G401.6 (cell line): Measurements from ENCODE around the gene HFM1.

Experiments
- FAIRE-seq: peaks from 2 replicates; lab custom pipeline; 2012; peaks lifted over from hg19 to GRCh38; lab: Jason Lieb, UNC

Gene HFM1

DNA sequence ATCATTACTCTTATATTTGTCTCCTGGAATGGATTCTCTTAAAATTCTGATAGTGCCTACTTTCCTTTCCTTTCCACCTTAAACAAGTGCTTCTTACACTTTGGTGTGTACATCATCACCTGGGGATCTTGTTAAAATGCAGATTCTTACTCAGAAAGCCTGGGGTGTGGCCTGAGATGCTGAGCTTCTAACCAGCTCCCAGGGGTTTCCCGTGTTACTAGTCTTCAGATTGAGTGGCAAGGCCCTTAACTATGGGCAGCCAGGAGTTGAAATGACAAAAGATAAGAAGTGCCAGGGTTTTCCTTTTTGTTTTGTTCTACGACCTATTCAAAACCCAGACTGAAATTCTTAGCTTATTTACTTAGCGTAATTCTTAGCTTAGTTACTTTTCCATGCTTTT is 159.2 kb downstream of the HFM1 start:
- no peak for FAIRE-seq

DNA sequence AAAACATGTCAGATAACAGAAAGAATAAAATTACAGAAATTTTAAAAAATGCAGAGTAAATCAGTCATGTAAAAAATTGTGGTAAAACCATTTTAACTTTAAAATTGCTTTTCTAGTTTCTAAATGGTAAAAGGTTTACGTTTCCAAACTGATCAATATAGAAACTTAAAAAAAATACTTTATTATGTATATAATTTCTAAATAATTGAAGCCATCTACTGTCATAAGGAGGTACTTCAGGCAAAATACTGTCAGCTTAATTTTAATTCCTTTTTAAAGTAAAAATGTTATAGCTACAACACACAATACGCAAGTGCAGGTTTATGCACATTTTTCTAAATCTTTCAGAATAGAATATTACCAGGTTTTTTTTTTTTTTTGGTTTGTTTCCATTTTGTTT is 159.9 kb downstream of the HFM1 start:
- FAIRE-seq: peak; percentile 55

DNA sequence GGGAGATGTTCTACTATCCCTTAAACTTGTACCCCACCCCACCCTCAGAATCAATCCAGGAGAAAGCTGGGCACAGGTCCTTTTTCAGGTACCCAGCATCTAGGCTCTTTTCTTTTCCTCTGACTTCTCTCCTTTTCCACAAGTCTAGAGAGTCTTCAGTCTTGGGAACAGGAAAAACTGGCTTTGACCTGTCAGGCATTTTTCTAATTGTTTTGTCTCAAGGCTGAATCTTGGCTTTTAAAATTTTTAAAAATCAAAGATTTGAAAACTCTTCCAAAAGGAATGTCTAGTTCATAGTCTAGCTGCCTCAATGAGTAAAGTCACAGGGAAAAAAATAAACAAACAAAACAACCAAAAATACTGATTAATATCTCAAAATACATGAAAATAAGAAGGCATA is 161.5 kb downstream of the HFM1 start:
- peak; percentile 21 for FAIRE-seq

DNA sequence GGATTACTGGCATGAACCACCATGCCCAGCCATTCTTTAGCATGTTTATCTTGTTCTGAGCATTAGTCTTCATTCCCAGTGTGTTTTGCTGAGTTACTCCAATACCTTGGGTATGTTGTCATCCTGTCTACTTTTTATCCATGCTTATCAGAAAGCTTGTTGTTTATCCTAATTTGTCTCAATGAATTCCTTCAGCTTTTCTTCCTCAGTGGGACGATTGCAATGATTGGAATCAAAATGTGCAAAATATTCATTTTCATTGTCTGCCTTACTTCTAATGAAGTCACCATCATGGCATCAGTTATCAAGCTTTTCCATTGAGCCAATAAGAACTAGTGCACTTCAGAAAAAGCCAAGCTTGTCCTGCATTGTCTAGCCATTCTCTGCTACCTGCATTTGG is 170.5 kb downstream of the HFM1 start:
- no peak for FAIRE-seq

GRCh38 chr1:91226741-91227140 is 177.9 kb downstream of the HFM1 start:
- FAIRE-seq: no peak

DNA sequence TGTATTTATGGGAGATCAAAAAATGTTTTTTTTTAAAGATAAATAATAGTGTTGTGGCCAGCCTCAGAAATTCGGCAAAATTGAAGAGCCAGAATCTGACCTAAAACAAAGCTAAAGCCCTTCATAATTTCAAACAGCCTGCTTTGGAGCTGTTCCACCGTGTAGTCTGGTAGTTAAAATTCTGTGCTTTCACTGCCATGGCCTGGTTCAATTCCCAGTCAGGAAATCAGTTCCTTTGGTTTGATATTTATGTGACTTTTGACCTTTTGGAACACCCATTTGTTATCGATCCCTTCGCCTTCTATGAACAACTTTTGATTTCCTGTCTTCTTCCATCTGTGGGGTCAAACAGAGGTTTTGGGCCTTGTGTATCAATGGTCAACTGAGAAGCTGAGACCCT is 179.8 kb downstream of the HFM1 start:
- no peak for FAIRE-seq

DNA sequence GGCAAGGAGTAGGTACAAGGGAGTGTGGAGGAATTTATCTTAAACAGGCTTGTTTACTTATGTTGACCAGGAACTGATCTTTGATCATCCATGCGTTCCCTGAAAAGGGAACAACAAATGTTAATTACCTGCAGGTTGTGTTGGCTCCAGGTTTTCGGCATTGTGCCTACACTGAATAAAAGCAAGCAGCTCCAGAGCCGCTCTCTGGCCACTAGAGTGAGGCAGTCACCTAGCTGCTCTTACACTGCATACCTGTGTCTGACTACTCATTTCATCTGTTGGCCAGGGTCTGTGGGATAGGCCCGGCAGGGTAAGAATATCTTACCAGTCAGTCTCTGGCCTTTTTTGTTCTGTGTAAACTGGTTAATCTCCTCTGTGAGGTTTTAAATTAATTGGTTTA is 183.6 kb downstream of the HFM1 start:
- no peak for FAIRE-seq

DNA sequence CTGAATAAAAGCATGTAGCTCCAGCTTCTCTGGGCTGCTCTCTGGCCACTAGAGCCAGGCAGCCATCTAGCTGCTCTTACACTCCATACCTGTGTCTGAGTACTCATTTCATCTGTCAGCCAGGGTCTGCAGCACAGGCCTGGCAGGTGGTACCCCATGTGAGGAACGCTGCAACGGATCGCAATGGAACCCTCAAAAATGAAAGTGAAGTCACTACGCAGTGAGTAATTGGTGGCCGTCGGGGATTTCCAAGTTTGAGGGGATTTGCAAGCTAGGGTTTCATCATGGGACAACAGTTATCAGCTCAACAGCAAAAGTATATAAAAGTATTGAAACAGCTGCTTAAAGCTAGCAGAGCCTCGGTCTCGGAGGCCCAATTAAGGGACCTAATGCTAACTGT is 186.7 kb downstream of the HFM1 start:
- no peak for FAIRE-seq
